ENCODE results near the gene NUDT12.

The NUDT12 gene

DNA sequence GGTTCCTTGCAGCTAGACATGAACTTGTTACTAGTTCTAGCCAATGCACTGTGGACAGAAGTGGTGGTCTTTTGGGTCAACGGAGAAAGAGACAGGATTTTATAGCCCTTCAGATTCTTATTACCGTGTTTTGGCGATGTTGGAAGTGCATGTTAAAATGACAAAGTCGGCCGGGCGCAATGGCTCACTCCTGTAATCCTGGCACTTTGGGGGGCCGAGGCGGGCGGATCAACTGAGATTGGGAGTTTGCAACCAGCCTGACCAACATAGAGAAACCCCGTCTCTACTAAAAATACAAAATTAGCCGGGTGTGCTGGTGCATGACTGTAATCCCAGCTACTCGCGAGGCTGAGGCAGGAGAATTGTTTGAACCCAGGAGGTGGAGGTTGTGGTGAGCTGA is 9.1 kb upstream of the NUDT12 start:
- H3K36me3 ChIP-seq (replicated peaks): no peaks in the 10 kb centered on the region
- no peak overlapping the region for H3K4me3 ChIP-seq
- H3K9me3 ChIP-seq: no peaks in the 10 kb centered on the region
- no peak for DNase-seq (ENCODE audit: low spot score in 2 of 2)
- no peaks in the 10 kb centered on the region for H3K27me3 ChIP-seq (ENCODE audit: low read depth)
- in situ Hi-C loops (cut with MboI; ENCODE audit: low sequenced_read_pairs): no loop called here
- no peaks in the 10 kb centered on the region; the same call in 1 of the 2 replicates for H3K4me1 ChIP-seq

- H3K9me3 ChIP-seq: no peaks in the 10 kb centered on the region
- H3K27me3 ChIP-seq (ENCODE audit: low read depth): no peaks in the 10 kb centered on the region
- H3K4me3 ChIP-seq: no peak overlapping the region
- H3K4me1 ChIP-seq: no peaks in the 10 kb centered on the region; the same call in 1 of the 2 replicates
- no peak for DNase-seq (ENCODE audit: low spot score in 2 of 2)
- in situ Hi-C loops (cut with MboI; ENCODE audit: low sequenced_read_pairs): no loop called here
- H3K36me3 ChIP-seq (replicated peaks): no peaks in the 10 kb centered on the region
These were observed 6.9 kb upstream of the NUDT12 start for GRCh38 chr5:103569313-103570060.

DNA sequence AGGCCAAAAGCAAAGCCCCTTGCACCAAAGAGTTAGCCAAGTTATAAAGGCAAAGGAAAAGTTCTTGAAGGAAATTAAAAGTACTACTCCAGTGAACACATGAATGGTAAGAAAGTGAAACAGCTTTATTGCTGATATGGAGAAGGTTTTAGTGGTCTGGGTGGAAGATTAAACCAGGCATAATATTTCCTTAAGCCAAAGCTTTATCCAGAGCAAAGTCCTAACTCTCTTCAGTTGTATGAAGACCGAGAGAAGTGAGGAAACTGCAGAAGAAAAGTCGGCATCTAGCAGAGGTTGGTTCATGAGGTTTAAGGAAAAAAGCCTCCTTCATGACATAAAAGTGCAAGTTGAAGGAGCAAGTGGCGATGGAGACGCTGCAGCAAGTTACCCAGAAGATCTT is 3.1 kb upstream of the NUDT12 start:
- peaks cover 9% of the 10 kb centered on the region for H3K4me1 ChIP-seq
- H3K36me3 ChIP-seq (replicated peaks): no peaks in the 10 kb centered on the region
- in situ Hi-C loops (cut with MboI; ENCODE audit: low sequenced_read_pairs): no loop called here
- no peak overlapping the region for H3K4me3 ChIP-seq
- DNase-seq (ENCODE audit: low spot score in 2 of 2): no peak
- no peaks in the 10 kb centered on the region for H3K27me3 ChIP-seq (ENCODE audit: low read depth)
- no peaks in the 10 kb centered on the region for H3K9me3 ChIP-seq

DNA sequence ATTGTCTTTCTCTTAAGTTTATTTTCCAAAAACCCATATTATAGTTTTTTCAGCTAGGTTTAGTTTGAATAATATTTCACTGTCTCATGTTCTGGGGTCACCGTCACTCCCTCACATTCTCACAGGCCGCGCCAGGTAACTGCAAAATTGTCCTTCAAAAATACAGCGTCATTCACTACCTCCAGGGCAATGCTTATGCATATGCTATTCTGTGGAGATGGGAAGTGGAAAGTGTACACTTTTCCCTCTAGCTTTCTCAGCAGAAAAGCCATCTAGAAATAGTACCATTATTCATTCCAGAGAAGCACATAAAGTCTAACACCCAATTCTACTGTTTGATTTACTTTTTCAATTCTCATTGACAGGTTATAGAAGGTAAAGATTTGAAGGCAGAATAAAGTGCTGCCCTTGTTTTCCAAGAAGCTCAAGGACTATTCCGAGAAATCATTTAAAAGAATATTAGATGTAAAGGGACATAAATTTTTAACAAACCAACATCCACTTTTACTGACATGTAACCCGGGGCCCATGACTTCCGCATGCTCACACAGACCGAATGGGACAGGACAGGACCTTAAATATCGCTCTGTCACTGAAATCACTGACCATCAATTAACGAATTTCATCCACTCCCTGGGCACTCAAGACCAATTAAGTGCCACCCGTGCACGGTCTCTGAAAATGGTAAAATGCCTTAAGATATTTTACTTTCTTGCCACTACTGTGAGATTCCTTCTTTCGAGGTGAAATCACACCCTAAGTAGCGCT is 720 bp downstream of the NUDT12 start:
- DNase-seq (ENCODE audit: low spot score in 2 of 2): peak; percentile 12 to 18
- no peaks in the 10 kb centered on the region for H3K27me3 ChIP-seq (ENCODE audit: low read depth)
- H3K4me3 ChIP-seq: peak overlapping the region; percentile 94
- in situ Hi-C loops (cut with MboI; ENCODE audit: low sequenced_read_pairs): no loop called here
- no peaks in the 10 kb centered on the region for H3K9me3 ChIP-seq
- H3K36me3 ChIP-seq (replicated peaks): peaks cover 12% of the 10 kb centered on the region
- H3K4me1 ChIP-seq: peaks cover 9% of the 10 kb centered on the region

DNA sequence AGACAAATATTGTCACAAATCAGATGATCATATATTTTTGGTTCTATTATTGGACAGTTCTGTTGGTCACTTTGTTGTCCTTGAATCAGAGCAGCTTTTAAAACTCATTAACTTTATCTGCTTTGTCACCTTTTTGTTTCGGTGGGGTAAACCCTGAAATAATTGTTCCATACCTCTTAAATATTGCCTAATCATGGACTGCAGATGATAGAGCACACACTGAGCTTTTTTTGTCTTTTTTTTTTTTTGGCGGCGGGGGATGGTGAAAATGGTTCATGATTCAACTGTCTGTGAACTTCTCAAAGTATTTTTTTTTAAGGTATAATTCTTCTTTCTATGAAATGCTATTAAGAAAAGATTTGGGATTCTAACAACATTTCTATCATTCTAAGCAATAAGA is 1.8 kb downstream of the NUDT12 start:
- H3K4me3 ChIP-seq: no peak overlapping the region
- no peak for DNase-seq (ENCODE audit: low spot score in 2 of 2)
- no peaks in the 10 kb centered on the region for H3K27me3 ChIP-seq (ENCODE audit: low read depth)
- in situ Hi-C loops (cut with MboI; ENCODE audit: low sequenced_read_pairs): no loop called here
- peaks cover 9% of the 10 kb centered on the region for H3K4me1 ChIP-seq
- H3K36me3 ChIP-seq (replicated peaks): peaks cover 12% of the 10 kb centered on the region
- H3K9me3 ChIP-seq: no peaks in the 10 kb centered on the region

GRCh38 chr5:103546858-103547257 is 15.7 kb downstream of the NUDT12 start:
- no peaks in the 10 kb centered on the region for H3K9me3 ChIP-seq
- H3K36me3 ChIP-seq (replicated peaks): no peaks in the 10 kb centered on the region
- H3K4me3 ChIP-seq: no peak overlapping the region
- DNase-seq (ENCODE audit: low spot score in 2 of 2): no peak
- H3K27me3 ChIP-seq (ENCODE audit: low read depth): no peaks in the 10 kb centered on the region
- in situ Hi-C loops (cut with MboI; ENCODE audit: low sequenced_read_pairs): no loop called here
- no peaks in the 10 kb centered on the region for H3K4me1 ChIP-seq

DNA sequence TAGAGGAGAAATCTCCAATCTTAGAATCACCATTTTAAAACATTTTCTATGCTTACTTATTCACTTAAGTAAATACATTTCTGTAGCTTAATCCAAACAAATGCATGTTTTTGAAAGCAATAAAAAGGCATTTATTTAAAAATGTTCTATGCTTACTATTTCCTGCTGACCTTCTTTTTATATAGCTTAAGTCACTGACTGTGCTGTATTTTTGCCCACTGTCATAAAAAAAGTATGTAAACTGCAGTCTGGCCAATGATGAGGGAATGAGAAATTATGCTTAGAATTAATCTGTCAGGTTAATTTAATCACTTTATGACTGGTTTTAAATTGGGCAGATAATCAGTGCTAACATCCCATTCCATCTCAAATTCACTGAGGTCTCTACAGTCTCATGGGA is 20.1 kb downstream of the NUDT12 start:
- Histone ChIP-seq H3K4me3 (no peak overlapping the region), H3K9me3 (no peaks in the 10 kb centered on the region), H3K27me3 (ENCODE audit: low read depth) (no peaks in the 10 kb centered on the region), H3K4me1 (no peaks in the 10 kb centered on the region), H3K36me3 (replicated peaks) (no peaks in the 10 kb centered on the region)
- in situ Hi-C loops (cut with MboI; ENCODE audit: low sequenced_read_pairs): no loop called here
- DNase-seq (ENCODE audit: low spot score in 2 of 2): no peak

GRCh38 chr5:103541569-103541968 is 21.0 kb downstream of the NUDT12 start:
- DNase-seq (ENCODE audit: low spot score in 2 of 2): no peak
- Histone ChIP-seq H3K27me3 (ENCODE audit: low read depth) (no peaks in the 10 kb centered on the region), H3K9me3 (no peaks in the 10 kb centered on the region), H3K4me1 (no peaks in the 10 kb centered on the region), H3K36me3 (replicated peaks) (no peaks in the 10 kb centered on the region), H3K4me3 (no peak overlapping the region)
- in situ Hi-C loops (cut with MboI; ENCODE audit: low sequenced_read_pairs): no loop called here

DNA sequence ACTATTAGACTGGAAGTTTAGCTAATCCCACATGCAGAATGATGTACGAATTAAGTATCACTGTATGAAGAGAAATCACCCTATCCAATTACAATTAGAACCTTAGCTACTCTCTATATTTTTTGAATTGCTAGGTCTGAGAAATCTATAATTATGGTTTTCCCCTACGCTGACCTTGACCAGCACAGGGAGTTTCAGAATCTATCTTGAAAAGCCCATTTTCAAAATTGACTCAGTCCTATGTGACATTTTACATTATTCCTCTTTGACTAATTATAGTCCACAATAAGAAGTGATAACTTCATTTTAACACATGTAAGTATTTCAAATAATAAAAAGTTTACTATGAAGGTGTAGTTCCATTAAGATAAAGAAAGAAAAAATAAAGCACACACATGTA is 21.5 kb downstream of the NUDT12 start:
- Histone ChIP-seq H3K9me3 (no peaks in the 10 kb centered on the region), H3K36me3 (replicated peaks) (no peaks in the 10 kb centered on the region), H3K4me3 (no peak overlapping the region), H3K27me3 (ENCODE audit: low read depth) (no peaks in the 10 kb centered on the region), H3K4me1 (no peaks in the 10 kb centered on the region)
- no peak for DNase-seq (ENCODE audit: low spot score in 2 of 2)
- in situ Hi-C loops (cut with MboI; ENCODE audit: low sequenced_read_pairs): no loop called here

- Histone ChIP-seq H3K9me3 (no peaks in the 10 kb centered on the region), H3K4me3 (no peak overlapping the region), H3K36me3 (replicated peaks) (no peaks in the 10 kb centered on the region), H3K27me3 (ENCODE audit: low read depth) (no peaks in the 10 kb centered on the region), H3K4me1 (no peaks in the 10 kb centered on the region)
- in situ Hi-C loops (cut with MboI; ENCODE audit: low sequenced_read_pairs): no loop called here
- no peak for DNase-seq (ENCODE audit: low spot score in 2 of 2)
These were observed 22.9 kb downstream of the NUDT12 start for GRCh38 chr5:103539376-103540330.

GRCh38 chr5:103532086-103532734 is 30.4 kb downstream of the NUDT12 start:
- no peak for DNase-seq (ENCODE audit: low spot score in 2 of 2)
- Histone ChIP-seq H3K9me3 (no peaks in the 10 kb centered on the region), H3K36me3 (replicated peaks) (no peaks in the 10 kb centered on the region), H3K4me1 (no peaks in the 10 kb centered on the region), H3K4me3 (no peak overlapping the region), H3K27me3 (ENCODE audit: low read depth) (no peaks in the 10 kb centered on the region)
- in situ Hi-C loops (cut with MboI; ENCODE audit: low sequenced_read_pairs): no loop called here

DNA sequence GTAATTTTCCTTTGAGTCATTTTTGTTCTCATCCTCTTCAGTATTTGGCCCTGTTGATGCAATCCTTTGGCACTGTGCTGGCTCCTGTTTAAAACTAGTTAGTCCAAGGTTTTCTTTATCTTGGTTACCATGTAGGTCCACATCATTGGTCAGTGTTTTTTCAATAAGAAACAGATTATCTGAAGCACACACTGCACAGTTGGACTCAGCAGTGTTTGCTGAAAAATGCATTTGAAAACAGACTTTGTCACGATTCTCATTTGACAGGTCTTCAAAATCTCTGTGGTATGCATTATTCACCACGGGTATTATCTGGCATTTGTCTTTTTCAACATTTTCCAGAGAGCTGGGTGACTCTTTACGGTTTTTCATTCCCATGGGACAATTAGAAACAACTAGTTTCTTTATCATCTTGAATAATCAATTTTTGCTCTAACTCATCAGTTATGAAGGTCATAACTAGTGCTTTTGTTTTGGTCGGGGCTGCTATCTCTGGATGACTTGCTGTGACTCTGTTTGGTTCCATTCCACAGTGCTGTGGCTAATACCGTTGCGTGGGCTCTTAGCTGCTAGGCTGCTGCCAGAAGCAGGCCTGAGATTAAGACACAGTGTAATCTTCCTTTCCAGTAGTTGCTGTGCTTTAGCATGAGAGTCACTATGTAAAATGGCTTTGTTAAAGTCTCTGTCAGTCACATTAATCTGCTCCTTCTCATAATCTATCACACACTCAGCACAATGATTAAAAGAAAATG is 36.2 kb downstream of the NUDT12 start:
- H3K27me3 ChIP-seq (ENCODE audit: low read depth): no peaks in the 10 kb centered on the region
- peaks cover 2% of the 10 kb centered on the region; the same call in 1 of the 2 replicates for H3K4me1 ChIP-seq
- no peak overlapping the region for H3K4me3 ChIP-seq
- H3K9me3 ChIP-seq: no peaks in the 10 kb centered on the region
- in situ Hi-C loops (cut with MboI; ENCODE audit: low sequenced_read_pairs): no loop called here
- no peaks in the 10 kb centered on the region for H3K36me3 ChIP-seq (replicated peaks)
- DNase-seq (ENCODE audit: low spot score in 2 of 2): peak in 1 of 2 experiments; percentile 15

DNA sequence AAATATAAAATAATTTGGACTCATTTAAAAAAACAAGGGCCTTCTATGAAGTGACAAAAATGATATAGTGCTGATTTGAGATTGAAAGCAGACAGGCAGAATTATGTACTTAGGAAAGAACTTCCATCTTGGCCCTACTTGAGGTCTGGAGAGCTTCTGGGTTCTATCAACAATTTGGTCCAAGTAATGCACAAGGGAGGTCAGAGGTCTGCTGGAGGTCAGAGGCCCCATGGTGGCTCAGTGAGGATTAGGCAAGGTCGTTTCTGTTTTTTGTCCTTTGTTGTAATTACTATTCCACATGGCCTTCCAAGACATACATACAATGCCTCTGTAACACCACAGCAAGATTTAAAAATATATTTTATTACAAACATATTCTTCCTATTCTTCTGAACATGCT is 37.2 kb downstream of the NUDT12 start:
- Histone ChIP-seq H3K27me3 (ENCODE audit: low read depth) (no peaks in the 10 kb centered on the region), H3K4me1 (peaks cover 2% of the 10 kb centered on the region; the same call in 1 of the 2 replicates), H3K4me3 (no peak overlapping the region), H3K9me3 (no peaks in the 10 kb centered on the region), H3K36me3 (replicated peaks) (no peaks in the 10 kb centered on the region)
- DNase-seq (ENCODE audit: low spot score in 2 of 2): no peak
- in situ Hi-C loops (cut with MboI; ENCODE audit: low sequenced_read_pairs): no loop called here
